A549 (cell line): ENCODE measurements around the gene MPP7. TPM values are rescaled to one million over a fixed set of nuclear protein-coding genes. Genes with fewer than 3 reads are reported as not detected.

Experiments
- ATAC-seq, 2 experiments: fragments of 200-7000 bp in 1 of 2; fragments of >200 bp in 1 of 2; cut with Nextera tagmentation in 1 of 2; cut with Tn5 transposase in 1 of 2; 3 replicates each; pipeline versions ENCODE4 v1.8.0 to v1.9.1; 2018 to 2020; ENCODE audit warnings: mild to moderate bottlenecking in 1 of 2, moderate library complexity in 1 of 2
- CTCF ChIA-PET: fragments of 300-600 bp; sonication (Branson Sonifier 250); formaldehyde crosslinking; extraction: SDS; loops from one replicate; lab custom pipeline; 2021; ENCODE audit warnings: antibody characterized with exemption, inconsistent platforms; lab: Yijun Ruan, JAX
- POLR2A ChIA-PET: fragments of 350-600 bp; formaldehyde crosslinking; extraction: SDS; loops from one replicate; lab custom pipeline; 2021; ENCODE audit warnings: antibody characterized with exemption, inconsistent platforms; lab: Yijun Ruan, JAX
- DNase-seq, 2 experiments: peaks; one replicate each; pipeline versions ENCODE4 v3.0.0 to v3.0.0-alpha.2; 2011 to 2016; ENCODE audit warnings: low read depth in 1 of 2, low spot score in 1 of 2
- FAIRE-seq: peaks from 2 replicates; lab custom pipeline; 2011; peaks lifted over from hg19 to GRCh38; lab: Jason Lieb, UNC
- H3K27ac ChIP-seq, 2 experiments: fragments of >200 bp; sonication (Bioruptor Twin); formaldehyde crosslinking; 3 replicates each; pipeline ENCODE4 v1.5.1; 2016 to 2017
- H3K4me1 ChIP-seq: fragments of >200 bp; sonication (Bioruptor Twin); formaldehyde crosslinking; 3 replicates; pipeline ENCODE4 v1.6.1; 2016
- H3K4me2 ChIP-seq: fragments of >200 bp; sonication (Bioruptor Twin); formaldehyde crosslinking; 3 replicates; pipeline ENCODE4 v1.6.1; 2016
- H3K4me3 ChIP-seq: fragments of >200 bp; sonication (Bioruptor Twin); formaldehyde crosslinking; 3 replicates; pipeline ENCODE4 v1.5.1; 2016
- H3K9me3 ChIP-seq: fragments of >200 bp; sonication (Bioruptor Twin); formaldehyde crosslinking; 3 replicates; pipeline ENCODE4 v1.6.1; 2016
- BCL3 ChIP-seq: fragments of >200 bp; sonication (Bioruptor Twin); formaldehyde crosslinking; IDR thresholded peaks from 3 replicates; pipeline ENCODE4 v1.6.1; 2016
- BHLHE40 ChIP-seq: IDR thresholded peaks from 2 replicates; pipeline ENCODE4 v1.6.1; 2012; ENCODE audit warnings: low read depth, low read length, inconsistent platforms
- CBX2 ChIP-seq: fragments of 200-600 bp; sonication (generic); IDR thresholded peaks from 2 replicates; pipeline ENCODE4 v1.6.1; 2016; ENCODE audit warnings: low read depth, mild to moderate bottlenecking, borderline replicate concordance
- CBX8 ChIP-seq: fragments of 200-600 bp; sonication (generic); IDR thresholded peaks from 2 replicates; pipeline ENCODE4 v1.6.1; 2016
- CEBPB ChIP-seq, 2 experiments: fragments of >200 bp in 1 of 2; sonication (Bioruptor Twin) in 1 of 2; formaldehyde crosslinking in 1 of 2; IDR thresholded peaks; 2 replicates each; pipeline ENCODE4 v1.6.1; 2012 to 2016
- CHD4 ChIP-seq: fragments of 200-600 bp; sonication (generic); IDR thresholded peaks from 2 replicates; pipeline ENCODE4 v1.6.1; 2016; ENCODE audit warnings: antibody characterized with exemption, mild to moderate bottlenecking, borderline replicate concordance
- E2F6 ChIP-seq: IDR thresholded peaks from 2 replicates; pipeline ENCODE4 v1.6.1; 2012; ENCODE audit warnings: low read depth, borderline replicate concordance
- EHMT2 ChIP-seq: fragments of 200-600 bp; sonication (generic); IDR thresholded peaks from 2 replicates; pipeline ENCODE4 v1.6.1; 2016; ENCODE audit warnings: antibody characterized with exemption, low read depth, mild to moderate bottlenecking, moderate library complexity
- EP300 ChIP-seq, 2 experiments: fragments of >200 bp; sonication (Bioruptor Twin); formaldehyde crosslinking; IDR thresholded peaks; 2 replicates in 1 of 2; 3 replicates in 1 of 2; pipeline ENCODE4 v1.6.1; 2016 to 2017
- FOSB ChIP-seq: fragments of 250-450 bp; sonication (Bioruptor Pico); IDR thresholded peaks from 2 replicates; pipeline ENCODE4 v1.5.0; 2020; ENCODE audit warnings: mild to moderate bottlenecking, moderate library complexity
- FOSL2 ChIP-seq, 2 experiments: fragments of 450-650 bp in 1 of 2; fragments of >200 bp in 1 of 2; sonication (Bioruptor Twin) in 1 of 2; formaldehyde crosslinking; IDR thresholded peaks; 2 replicates each; pipeline versions ENCODE4 v1.5.0 to v1.6.1; 2016 to 2020; ENCODE audit warnings: mild to moderate bottlenecking in 1 of 2, moderate library complexity in 1 of 2
- GATA3 ChIP-seq: IDR thresholded peaks from 2 replicates; pipeline ENCODE4 v1.6.1; 2012; ENCODE audit warnings: borderline replicate concordance
- HEYL ChIP-seq: fragments of 250-450 bp; sonication (Bioruptor Pico); IDR thresholded peaks from 2 replicates; pipeline ENCODE4 v1.8.0; 2021; ENCODE audit warnings: mild to moderate bottlenecking, moderate library complexity
- HOXA7 ChIP-seq: fragments of 250-450 bp; sonication (Bioruptor Pico); IDR thresholded peaks from 2 replicates; pipeline ENCODE4 v1.5.0; 2020; ENCODE audit warnings: mild to moderate bottlenecking, moderate library complexity
- JUNB ChIP-seq: fragments of >200 bp; sonication (Bioruptor Twin); formaldehyde crosslinking; IDR thresholded peaks from 2 replicates; pipeline ENCODE4 v1.6.1; 2016
- KDM5A ChIP-seq: fragments of 200-600 bp; sonication (generic); IDR thresholded peaks from 2 replicates; pipeline ENCODE4 v1.6.1; 2016; ENCODE audit warnings: antibody characterized with exemption, mild to moderate bottlenecking
- MYC ChIP-seq: IDR thresholded peaks from 2 replicates; pipeline ENCODE4 v1.6.1; 2012; ENCODE audit warnings: mild to moderate bottlenecking, inconsistent platforms, low read length, improper control_type of control experiment, borderline replicate concordance
- NFE2L2 ChIP-seq: fragments of 150-350 bp; conservative IDR thresholded peaks from 2 replicates; pipeline ENCODE4 v1.6.1; 2014; ENCODE audit warnings: low read length
- NPAS2 ChIP-seq: fragments of 250-450 bp; sonication (Bioruptor Pico); IDR thresholded peaks from 2 replicates; pipeline ENCODE4 v1.8.0; 2022; ENCODE audit warnings: mild to moderate bottlenecking, moderate library complexity, borderline replicate concordance
- PHF8 ChIP-seq: fragments of 200-600 bp; sonication (generic); IDR thresholded peaks from 2 replicates; pipeline ENCODE4 v1.6.1; 2016; ENCODE audit warnings: low read depth, mild to moderate bottlenecking, antibody characterized with exemption, moderate library complexity, borderline replicate concordance
- POLR2A ChIP-seq: IDR thresholded peaks from 2 replicates; pipeline ENCODE4 v1.6.1; 2012; ENCODE audit warnings: mild to moderate bottlenecking, low read length
- RARB ChIP-seq: fragments of 250-450 bp; sonication (Bioruptor Pico); IDR thresholded peaks from 2 replicates; pipeline ENCODE4 v1.8.0; 2021; ENCODE audit warnings: mild to moderate bottlenecking, moderate library complexity
- RCOR1 ChIP-seq: fragments of 150-350 bp; IDR thresholded peaks from 2 replicates; pipeline ENCODE4 v1.6.1; 2014; ENCODE audit warnings: antibody characterized with exemption, low read length, low read depth
- SMC3 ChIP-seq: fragments of >200 bp; sonication (Bioruptor Twin); formaldehyde crosslinking; IDR thresholded peaks from 3 replicates; pipeline ENCODE4 v1.6.1; 2018; ENCODE audit warnings: inconsistent platforms
- SREBF2 ChIP-seq: fragments of 450-650 bp; IDR thresholded peaks from 2 replicates; pipeline ENCODE4 v1.6.1; 2014; ENCODE audit warnings: mild to moderate bottlenecking, moderate library complexity
- TP53 ChIP-seq: fragments of 250-450 bp; sonication (Bioruptor Pico); IDR thresholded peaks from 2 replicates; pipeline ENCODE4 v1.5.0; 2021; ENCODE audit warnings: mild to moderate bottlenecking, moderate library complexity
- ZC3H11A ChIP-seq: fragments of 450-650 bp; IDR thresholded peaks from 2 replicates; pipeline ENCODE4 v1.6.1; 2014; ENCODE audit warnings: antibody characterized with exemption, mild to moderate bottlenecking
- WGBS: methylation state at CpG from one replicate; pipeline ENCODE4 v1.1.6; 2017; ENCODE audit errors: missing lambda C conversion rate; 5-methylcytosine and 5-hydroxymethylcytosine counted together
- polyA plus RNA-seq, 4 experiments: library from polyadenylated mRNA; depleted of rRNA in 3 of 4; stranded (reverse); fragments of >200 nt; fragmentation: RNase III in 1 of 4; extraction: RNeasy Plus Mini Kit Qiagen cat#74134 plus additional on column Dnase treatment in 1 of 4; gene quantifications; 2 replicates in 3 of 4; 3 replicates in 1 of 4; pipeline ENCODE4 v1.2.3, GENCODE V29; 2011 to 2017
- TF ChIP-seq, protein P1 (sequence below): fragments of 450-650 bp; IDR thresholded peaks from 2 replicates; pipeline ENCODE4 v1.6.1; 2014; ENCODE audit warnings: antibody characterized with exemption
- TF ChIP-seq, protein P2 (sequence below): fragments of 250-450 bp; sonication (Bioruptor Pico); IDR thresholded peaks from 2 replicates; pipeline ENCODE4 v1.5.0; 2020; ENCODE audit warnings: low read depth, mild to moderate bottlenecking, moderate library complexity

MPP7 gene
- polyA plus RNA-seq, 2 of the 4 experiments (the other 2 are of a cell fraction), result 0.06 to 0.23 TPM

- no peaks in the 10 kb centered on the region for H3K4me1 ChIP-seq
- 30% methylated on average over 1 of the region's 1 CpG for WGBS
- H3K9me3 ChIP-seq, result no peaks in the 10 kb centered on the region
- H3K4me2 ChIP-seq, result no peak overlapping the region
- FAIRE-seq, result no peak
- H3K27ac ChIP-seq, result no peak overlapping the region
- TF ChIP-seq JUNB (no peak), FOSB (CRISPR knock-in tag) (no peak), NPAS2 (no peak), CHD4 (no peak), EHMT2 (no peak), POLR2A (no peak), MYC (no peak), BCL3 (no peak), TP53 (CRISPR knock-in tag) (no peak), SMC3 (no peak), KDM5A (no peak), NFE2L2 (no peak), SREBF2 (no peak), HOXA7 (CRISPR knock-in tag) (no peak), RCOR1 (no peak), EP300 (IDR thresholded peaks at IDR 0.05) (no peak)
- TF ChIP-seq, protein P1, sequence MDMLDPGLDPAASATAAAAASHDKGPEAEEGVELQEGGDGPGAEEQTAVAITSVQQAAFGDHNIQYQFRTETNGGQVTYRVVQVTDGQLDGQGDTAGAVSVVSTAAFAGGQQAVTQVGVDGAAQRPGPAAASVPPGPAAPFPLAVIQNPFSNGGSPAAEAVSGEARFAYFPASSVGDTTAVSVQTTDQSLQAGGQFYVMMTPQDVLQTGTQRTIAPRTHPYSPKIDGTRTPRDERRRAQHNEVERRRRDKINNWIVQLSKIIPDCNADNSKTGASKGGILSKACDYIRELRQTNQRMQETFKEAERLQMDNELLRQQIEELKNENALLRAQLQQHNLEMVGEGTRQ, result no peak
- TF ChIP-seq, all 56 proteins: peak for 0
- no peak for DNase-seq
- POLR2A ChIA-PET, result no interaction called here
- H3K4me3 ChIP-seq, result no peak overlapping the region
- ATAC-seq, result no peak
- CTCF ChIA-PET, result interaction anchor here (0.6 to 1.4 kb wide), 2 partner anchors 51 to 66 kb away, joined by 4 to 5 read pairs; no protein-coding TSS in a partner anchor
Observed at GRCh38 chr10:28328346-28328745, 25.5 kb upstream of the MPP7 start.

- H3K4me2 ChIP-seq, result no peak overlapping the region
- H3K27ac ChIP-seq, result no peak overlapping the region
- no peak for ATAC-seq
- 39% methylated on average over 3 of the region's 3 CpGs for WGBS
- H3K9me3 ChIP-seq, result no peaks in the 10 kb centered on the region
- POLR2A ChIA-PET, result no interaction called here
- DNase-seq, result no peak
- H3K4me1 ChIP-seq, result no peaks in the 10 kb centered on the region
- no peak for FAIRE-seq
- no peak overlapping the region for H3K4me3 ChIP-seq
- no peak for TF ChIP-seq PHF8
- CTCF ChIA-PET, result interaction anchor here (1.0 to 1.4 kb wide), 3 partner anchors 10 to 86 kb away, joined by 3 to 5 read pairs (median 3); no protein-coding TSS in a partner anchor
Observed at GRCh38 chr10:28327491-28327880, 24.6 kb upstream of the MPP7 start.

GRCh38 chr10:28326516-28327490 lies 23.9 kb upstream of the MPP7 start:
- no peak overlapping the region for H3K27ac ChIP-seq
- H3K4me1 ChIP-seq, result no peaks in the 10 kb centered on the region
- 0 out of 6 replicates have a peak, but pooled peaks of 1 of the 2 experiments have one; percentile 30 for ATAC-seq
- WGBS, result 21% methylated on average over 10 of the region's 10 CpGs
- no peak overlapping the region for H3K4me2 ChIP-seq
- ChIA-PET POLR2A (no interaction called here), CTCF (interaction anchor here (1.0 to 1.3 kb wide), 2 partner anchors 10 to 85 kb away, joined by 3 read pairs; no protein-coding TSS in a partner anchor)
- H3K4me3 ChIP-seq, result no peak overlapping the region
- no peak for FAIRE-seq
- no peaks in the 10 kb centered on the region for H3K9me3 ChIP-seq
- no peak for DNase-seq
- TF ChIP-seq HOXA7 (CRISPR knock-in tag) (no peak), HEYL (no peak), FOSL2 (IDR thresholded peaks at IDR 0.05) (no peak), FOSL2 (CRISPR knock-in tag; IDR thresholded peaks at IDR 0.05) (no peak), GATA3 (no peak), PHF8 (no peak), CBX8 (no peak), SREBF2 (no peak), BCL3 (no peak), NFE2L2 (no peak), CBX2 (no peak), CEBPB (IDR thresholded peaks at IDR 0.05) (no peak), BHLHE40 (no peak), SMC3 (no peak), E2F6 (no peak), RARB (CRISPR knock-in tag) (no peak), ZC3H11A (no peak)
- TF ChIP-seq, protein P2, sequence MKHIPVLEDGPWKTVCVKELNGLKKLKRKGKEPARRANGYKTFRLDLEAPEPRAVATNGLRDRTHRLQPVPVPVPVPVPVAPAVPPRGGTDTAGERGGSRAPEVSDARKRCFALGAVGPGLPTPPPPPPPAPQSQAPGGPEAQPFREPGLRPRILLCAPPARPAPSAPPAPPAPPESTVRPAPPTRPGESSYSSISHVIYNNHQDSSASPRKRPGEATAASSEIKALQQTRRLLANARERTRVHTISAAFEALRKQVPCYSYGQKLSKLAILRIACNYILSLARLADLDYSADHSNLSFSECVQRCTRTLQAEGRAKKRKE, result no peak
